ENCODE measurements around the gene SLC25A42.

The SLC25A42 gene

GRCh38 chr19:19042732-19043280, 21.0 kb upstream of the SLC25A42 start:
- H2BK120ac ChIP-seq (ENCODE audit: low read depth, low read length), result no peak overlapping the region

GRCh38 chr19:19043481-19043880, 20.3 kb upstream of the SLC25A42 start:
- no peak overlapping the region for H3K14ac ChIP-seq (ENCODE audit: low read length in 2 of 2)
- no peaks in the 10 kb centered on the region for H3K9me3 ChIP-seq (ENCODE audit: control insufficient read depth, low read length)
- H3K23ac ChIP-seq (ENCODE audit: low read length in 2 of 2), result no peak overlapping the region
- H3K27ac ChIP-seq (ENCODE audit: low read length, poor library complexity, severe bottlenecking), result no peak overlapping the region
- DNase-seq, result no peak
- no peak overlapping the region for H2BK12ac ChIP-seq (ENCODE audit: low read length in 2 of 2)
- H4K8ac ChIP-seq (ENCODE audit: low read length), result no peak overlapping the region
- WGBS, result 98% methylated on average over 3 of the region's 6 CpGs
- H2BK5ac ChIP-seq (ENCODE audit: low read depth, low read length, poor library complexity, severe bottlenecking), result no peak overlapping the region
- H4K91ac ChIP-seq (ENCODE audit: low read length), result no peak overlapping the region
- no peak overlapping the region for H3K4me3 ChIP-seq (ENCODE audit: insufficient read depth in 1 of 2, low read depth in 1 of 2, low read length in 2 of 2)
- H2AK5ac ChIP-seq (ENCODE audit: low read length, severe bottlenecking), result no peak overlapping the region
- H3K36me3 ChIP-seq (ENCODE audit: control insufficient read depth in 1 of 2, insufficient read depth in 2 of 2, low read depth in 1 of 2, low read length in 2 of 2), result peaks cover 34 to 41% of the 10 kb centered on the region in 2 experiments
- H3K4me1 ChIP-seq (ENCODE audit: control insufficient read depth, insufficient read depth, low read depth, low read length), result no peaks in the 10 kb centered on the region
- no peak overlapping the region for H2BK15ac ChIP-seq (ENCODE audit: low read depth, poor library complexity, severe bottlenecking)
- no peak overlapping the region for H2BK120ac ChIP-seq (ENCODE audit: low read depth, low read length)
- no peaks in the 10 kb centered on the region for H3K27me3 ChIP-seq (ENCODE audit: control insufficient read depth in 1 of 2, insufficient read depth in 1 of 2, low read length in 2 of 2)
- no peak overlapping the region for H2AFZ ChIP-seq (ENCODE audit: low read depth, low read length)
- no peak overlapping the region for H3K18ac ChIP-seq (ENCODE audit: low read depth in 1 of 2, low read length in 2 of 2)
- H3K4me2 ChIP-seq (ENCODE audit: low read length, poor library complexity, severe bottlenecking), result no peak overlapping the region
- H3K79me1 ChIP-seq (replicated peaks; ENCODE audit: low read length, poor library complexity, severe bottlenecking), result peaks cover 25% of the 10 kb centered on the region
- no peak overlapping the region for H3K4ac ChIP-seq (ENCODE audit: low read depth in 1 of 2, low read length in 2 of 2)
- H3K9ac ChIP-seq (ENCODE audit: low read length), result no peak overlapping the region

More at GRCh38 chr19:19042732-19043280, 21.0 kb upstream of the SLC25A42 start:
- Histone ChIP-seq H3K27ac (ENCODE audit: low read length, poor library complexity, severe bottlenecking) (no peak overlapping the region), H3K4ac (ENCODE audit: low read depth in 1 of 2, low read length in 2 of 2) (no peak overlapping the region), H2BK15ac (ENCODE audit: low read depth, poor library complexity, severe bottlenecking) (no peak overlapping the region), H3K23ac (ENCODE audit: low read length in 2 of 2) (peak overlapping the region in 1 of 2 experiments; percentile 84), H3K18ac (ENCODE audit: low read depth in 1 of 2, low read length in 2 of 2) (no peak overlapping the region), H3K79me1 (replicated peaks; ENCODE audit: low read length, poor library complexity, severe bottlenecking) (peaks cover 29% of the 10 kb centered on the region), H3K9me3 (ENCODE audit: control insufficient read depth, low read length) (no peaks in the 10 kb centered on the region), H3K4me1 (ENCODE audit: control insufficient read depth, insufficient read depth, low read depth, low read length) (no peaks in the 10 kb centered on the region), H3K4me2 (ENCODE audit: low read length, poor library complexity, severe bottlenecking) (no peak overlapping the region), H3K14ac (ENCODE audit: low read length in 2 of 2) (no peak overlapping the region), H3K27me3 (ENCODE audit: control insufficient read depth in 1 of 2, insufficient read depth in 1 of 2, low read length in 2 of 2) (no peaks in the 10 kb centered on the region), H2AFZ (ENCODE audit: low read depth, low read length) (no peak overlapping the region), H2BK5ac (ENCODE audit: low read depth, low read length, poor library complexity, severe bottlenecking) (no peak overlapping the region), H3K36me3 (ENCODE audit: control insufficient read depth in 1 of 2, insufficient read depth in 2 of 2, low read depth in 1 of 2, low read length in 2 of 2) (peaks cover 35 to 43% of the 10 kb centered on the region in 2 experiments), H2BK12ac (ENCODE audit: low read length in 2 of 2) (peak overlapping the region in 1 of 2 experiments; percentile 3), H4K8ac (ENCODE audit: low read length) (no peak overlapping the region), H3K4me3 (ENCODE audit: insufficient read depth in 1 of 2, low read depth in 1 of 2, low read length in 2 of 2) (no peak overlapping the region), H2AK5ac (ENCODE audit: low read length, severe bottlenecking) (no peak overlapping the region), H4K91ac (ENCODE audit: low read length) (no peak overlapping the region), H3K9ac (ENCODE audit: low read length) (no peak overlapping the region)
- WGBS, result 98% methylated on average over 12 of the region's 13 CpGs
- DNase-seq, result no peak

GRCh38 chr19:19043881-19044280, 19.9 kb upstream of the SLC25A42 start:
- H3K27ac ChIP-seq (ENCODE audit: low read length, poor library complexity, severe bottlenecking), result no peak overlapping the region
- no peak overlapping the region for H3K23ac ChIP-seq (ENCODE audit: low read length in 2 of 2)
- H3K9me3 ChIP-seq (ENCODE audit: control insufficient read depth, low read length), result no peaks in the 10 kb centered on the region
- no peak overlapping the region for H2BK5ac ChIP-seq (ENCODE audit: low read depth, low read length, poor library complexity, severe bottlenecking)
- 96% methylated on average over 6 of the region's 6 CpGs for WGBS
- no peaks in the 10 kb centered on the region for H3K4me1 ChIP-seq (ENCODE audit: control insufficient read depth, insufficient read depth, low read depth, low read length)
- no peak overlapping the region for H3K9ac ChIP-seq (ENCODE audit: low read length)
- H2BK12ac ChIP-seq (ENCODE audit: low read length in 2 of 2), result no peak overlapping the region
- no peak overlapping the region for H3K4ac ChIP-seq (ENCODE audit: low read depth in 1 of 2, low read length in 2 of 2)
- peaks cover 34 to 41% of the 10 kb centered on the region in 2 experiments for H3K36me3 ChIP-seq (ENCODE audit: control insufficient read depth in 1 of 2, insufficient read depth in 2 of 2, low read depth in 1 of 2, low read length in 2 of 2)
- H3K18ac ChIP-seq (ENCODE audit: low read depth in 1 of 2, low read length in 2 of 2), result no peak overlapping the region
- no peak overlapping the region for H4K91ac ChIP-seq (ENCODE audit: low read length)
- DNase-seq, result no peak
- no peak overlapping the region for H3K4me2 ChIP-seq (ENCODE audit: low read length, poor library complexity, severe bottlenecking)
- peaks cover 25% of the 10 kb centered on the region for H3K79me1 ChIP-seq (replicated peaks; ENCODE audit: low read length, poor library complexity, severe bottlenecking)
- no peak overlapping the region for H2AFZ ChIP-seq (ENCODE audit: low read depth, low read length)
- H4K8ac ChIP-seq (ENCODE audit: low read length), result no peak overlapping the region
- no peak overlapping the region for H2BK15ac ChIP-seq (ENCODE audit: low read depth, poor library complexity, severe bottlenecking)
- H3K14ac ChIP-seq (ENCODE audit: low read length in 2 of 2), result no peak overlapping the region
- no peaks in the 10 kb centered on the region for H3K27me3 ChIP-seq (ENCODE audit: control insufficient read depth in 1 of 2, insufficient read depth in 1 of 2, low read length in 2 of 2)
- no peak overlapping the region for H2AK5ac ChIP-seq (ENCODE audit: low read length, severe bottlenecking)
- H3K4me3 ChIP-seq (ENCODE audit: insufficient read depth in 1 of 2, low read depth in 1 of 2, low read length in 2 of 2), result no peak overlapping the region
- H2BK120ac ChIP-seq (ENCODE audit: low read depth, low read length), result no peak overlapping the region

GRCh38 chr19:19049406-19049805, 14.4 kb upstream of the SLC25A42 start:
- Histone ChIP-seq H3K14ac (ENCODE audit: low read length in 2 of 2) (no peak overlapping the region), H2BK5ac (ENCODE audit: low read depth, low read length, poor library complexity, severe bottlenecking) (no peak overlapping the region), H3K27ac (ENCODE audit: low read length, poor library complexity, severe bottlenecking) (no peak overlapping the region), H3K23ac (ENCODE audit: low read length in 2 of 2) (no peak overlapping the region), H3K4ac (ENCODE audit: low read depth in 1 of 2, low read length in 2 of 2) (no peak overlapping the region), H2BK15ac (ENCODE audit: low read depth, poor library complexity, severe bottlenecking) (no peak overlapping the region), H3K9ac (ENCODE audit: low read length) (no peak overlapping the region), H2BK12ac (ENCODE audit: low read length in 2 of 2) (no peak overlapping the region), H3K4me2 (ENCODE audit: low read length, poor library complexity, severe bottlenecking) (no peak overlapping the region), H3K4me1 (ENCODE audit: control insufficient read depth, insufficient read depth, low read depth, low read length) (no peaks in the 10 kb centered on the region), H4K8ac (ENCODE audit: low read length) (no peak overlapping the region), H4K91ac (ENCODE audit: low read length) (no peak overlapping the region), H3K36me3 (ENCODE audit: control insufficient read depth in 1 of 2, insufficient read depth in 2 of 2, low read depth in 1 of 2, low read length in 2 of 2) (peaks cover 37 to 54% of the 10 kb centered on the region in 2 experiments), H3K79me1 (replicated peaks; ENCODE audit: low read length, poor library complexity, severe bottlenecking) (peaks cover 12% of the 10 kb centered on the region), H3K18ac (ENCODE audit: low read depth in 1 of 2, low read length in 2 of 2) (no peak overlapping the region), H3K27me3 (ENCODE audit: control insufficient read depth in 1 of 2, insufficient read depth in 1 of 2, low read length in 2 of 2) (no peaks in the 10 kb centered on the region), H2BK120ac (ENCODE audit: low read depth, low read length) (no peak overlapping the region), H2AK5ac (ENCODE audit: low read length, severe bottlenecking) (no peak overlapping the region), H2AFZ (ENCODE audit: low read depth, low read length) (no peak overlapping the region), H3K4me3 (ENCODE audit: insufficient read depth in 1 of 2, low read depth in 1 of 2, low read length in 2 of 2) (no peak overlapping the region), H3K9me3 (ENCODE audit: control insufficient read depth, low read length) (no peaks in the 10 kb centered on the region)
- 100% methylated on average over 1 of the region's 2 CpGs for WGBS
- no peak for DNase-seq

Data from mesenchymal stem cell (in vitro differentiated cells and primary cell).